HepG2 (cell line): Measurements from ENCODE around the gene MAP3K3. TPM values are rescaled to one million over a fixed set of nuclear protein-coding genes. Genes with fewer than 3 reads are reported as not detected.

Experiments used
- AGO1 ChIP-seq: fragments of 200-400 bp; formaldehyde crosslinking; IDR thresholded peaks from 2 replicates; pipeline ENCODE4 v1.6.1; 2017; ENCODE audit warnings: mild to moderate bottlenecking, low read depth, low read length, moderate library complexity; ENCODE audit not compliant: poor library complexity, severe bottlenecking
- AHR ChIP-seq: IDR thresholded peaks from 2 replicates; pipeline ENCODE4 v1.6.1; 2018; ENCODE audit warnings: missing genetic modification reagents, missing compliant biosample characterization
- ARHGAP35 ChIP-seq: sonication (generic); formaldehyde crosslinking; IDR thresholded peaks from 2 replicates; pipeline ENCODE4 v1.9.0; 2022; ENCODE audit warnings: mild to moderate bottlenecking, inconsistent platforms, moderate library complexity, missing genetic modification reagents, borderline replicate concordance
- ARNT ChIP-seq: fragments of 450-650 bp; IDR thresholded peaks from 2 replicates; pipeline ENCODE4 v1.6.1; 2017
- CBFB ChIP-seq: sonication (generic); formaldehyde crosslinking; IDR thresholded peaks from 2 replicates; pipeline ENCODE4 v1.4.0; 2020; ENCODE audit warnings: missing genetic modification reagents
- E2F2 ChIP-seq: sonication (generic); formaldehyde crosslinking; IDR thresholded peaks from 2 replicates; pipeline ENCODE4 v1.4.0; 2020; ENCODE audit warnings: missing genetic modification reagents, borderline replicate concordance
- GATAD2A ChIP-seq: IDR thresholded peaks from 2 replicates; pipeline ENCODE4 v1.6.1; 2016
- JDP2 ChIP-seq: sonication (generic); formaldehyde crosslinking; IDR thresholded peaks from 2 replicates; pipeline ENCODE4 v1.8.1; 2022; ENCODE audit warnings: missing genetic modification reagents, borderline replicate concordance
- MIER3 ChIP-seq: IDR thresholded peaks from 2 replicates; pipeline ENCODE4 v1.6.1; 2016; ENCODE audit warnings: missing compliant biosample characterization, borderline replicate concordance
- RBAK ChIP-seq: sonication (generic); formaldehyde crosslinking; IDR thresholded peaks from 2 replicates; pipeline ENCODE4 v1.5.1; 2020; ENCODE audit warnings: mild to moderate bottlenecking, missing genetic modification reagents
- SMYD3 ChIP-seq: sonication (generic); formaldehyde crosslinking; IDR thresholded peaks from 2 replicates; pipeline ENCODE4 v1.8.1; 2023; ENCODE audit warnings: mild to moderate bottlenecking, missing genetic modification reagents
- ZBTB49 ChIP-seq: sonication (generic); formaldehyde crosslinking; IDR thresholded peaks from 2 replicates; pipeline ENCODE4 v1.4.0; 2020; ENCODE audit warnings: missing genetic modification reagents, borderline replicate concordance
- ZFP90 ChIP-seq: sonication (generic); formaldehyde crosslinking; IDR thresholded peaks from 2 replicates; pipeline ENCODE4 v1.8.0; 2022; ENCODE audit warnings: missing genetic modification reagents, mild to moderate bottlenecking, inconsistent platforms, borderline replicate concordance
- ZKSCAN1 ChIP-seq: fragments of 150-350 bp; IDR thresholded peaks from 2 replicates; pipeline ENCODE4 v1.6.1; 2014; ENCODE audit warnings: low read length
- ZNF17 ChIP-seq: sonication (generic); formaldehyde crosslinking; IDR thresholded peaks from 2 replicates; pipeline ENCODE4 v1.5.0; 2020; ENCODE audit warnings: mild to moderate bottlenecking, missing genetic modification reagents
- ZNF512B ChIP-seq: sonication (generic); formaldehyde crosslinking; IDR thresholded peaks from 2 replicates; pipeline ENCODE4 v1.5.1; 2020; ENCODE audit warnings: missing genetic modification reagents, mild to moderate bottlenecking, borderline replicate concordance
- ZSCAN25 ChIP-seq: sonication (generic); formaldehyde crosslinking; IDR thresholded peaks from 2 replicates; pipeline ENCODE4 v1.8.0; 2022; ENCODE audit warnings: mild to moderate bottlenecking, missing genetic modification reagents
- polyA plus RNA-seq, 8 experiments: library from polyadenylated mRNA; depleted of rRNA in 3 of 8; stranded (reverse) in 7 of 8; unstranded in 1 of 8; fragments of >200 nt; fragmentation: Illumina TruSeq in 4 of 8; extraction: Trizol in 4 of 8; gene quantifications; 2 replicates each; pipeline versions ENCODE4 v1.2.1 to v1.2.3, GENCODE V29; 2011 to 2016; ENCODE audit warnings: low read depth in 4 of 8, missing spikeins in 1 of 8, mixed read lengths in 1 of 8; ENCODE audit not compliant: insufficient read depth in 1 of 8
- total RNA-seq, 5 experiments: library from RNA; depleted of rRNA; stranded (reverse); fragments of >200 nt; fragmentation: Illumina TruSeq; extraction: Trizol; gene quantifications; 2 replicates each; pipeline ENCODE4 v1.2.3, GENCODE V29; 2016; ENCODE audit warnings: low read depth in 1 of 5
- TF ChIP-seq, protein P1 (sequence below): sonication (generic); formaldehyde crosslinking; IDR thresholded peaks from 2 replicates; pipeline ENCODE4 v1.4.0; 2020; ENCODE audit warnings: missing genetic modification reagents, borderline replicate concordance

Gene MAP3K3
- total and polyA plus RNA-seq, 2 of the 13 experiments (the other 11 are each of a cell fraction or from before 2014, with no cell fraction given) = 17.7 to 21.8 TPM

- TF ChIP-seq ZNF512B (CRISPR knock-in tag) (no peak), GATAD2A (CRISPR knock-in tag) (no peak), MIER3 (CRISPR knock-in tag) (no peak), ZNF17 (CRISPR knock-in tag) (no peak), AGO1 (no peak), ARNT (no peak), ARHGAP35 (no peak), RBAK (CRISPR knock-in tag) (no peak), ZBTB49 (CRISPR knock-in tag) (no peak), JDP2 (CRISPR knock-in tag) (no peak), E2F2 (no peak), ZSCAN25 (peak; percentile 99), SMYD3 (CRISPR knock-in tag) (no peak), ZKSCAN1 (no peak), AHR (CRISPR knock-in tag) (no peak), CBFB (no peak), ZFP90 (CRISPR knock-in tag) (no peak)
- TF ChIP-seq, protein P1, sequence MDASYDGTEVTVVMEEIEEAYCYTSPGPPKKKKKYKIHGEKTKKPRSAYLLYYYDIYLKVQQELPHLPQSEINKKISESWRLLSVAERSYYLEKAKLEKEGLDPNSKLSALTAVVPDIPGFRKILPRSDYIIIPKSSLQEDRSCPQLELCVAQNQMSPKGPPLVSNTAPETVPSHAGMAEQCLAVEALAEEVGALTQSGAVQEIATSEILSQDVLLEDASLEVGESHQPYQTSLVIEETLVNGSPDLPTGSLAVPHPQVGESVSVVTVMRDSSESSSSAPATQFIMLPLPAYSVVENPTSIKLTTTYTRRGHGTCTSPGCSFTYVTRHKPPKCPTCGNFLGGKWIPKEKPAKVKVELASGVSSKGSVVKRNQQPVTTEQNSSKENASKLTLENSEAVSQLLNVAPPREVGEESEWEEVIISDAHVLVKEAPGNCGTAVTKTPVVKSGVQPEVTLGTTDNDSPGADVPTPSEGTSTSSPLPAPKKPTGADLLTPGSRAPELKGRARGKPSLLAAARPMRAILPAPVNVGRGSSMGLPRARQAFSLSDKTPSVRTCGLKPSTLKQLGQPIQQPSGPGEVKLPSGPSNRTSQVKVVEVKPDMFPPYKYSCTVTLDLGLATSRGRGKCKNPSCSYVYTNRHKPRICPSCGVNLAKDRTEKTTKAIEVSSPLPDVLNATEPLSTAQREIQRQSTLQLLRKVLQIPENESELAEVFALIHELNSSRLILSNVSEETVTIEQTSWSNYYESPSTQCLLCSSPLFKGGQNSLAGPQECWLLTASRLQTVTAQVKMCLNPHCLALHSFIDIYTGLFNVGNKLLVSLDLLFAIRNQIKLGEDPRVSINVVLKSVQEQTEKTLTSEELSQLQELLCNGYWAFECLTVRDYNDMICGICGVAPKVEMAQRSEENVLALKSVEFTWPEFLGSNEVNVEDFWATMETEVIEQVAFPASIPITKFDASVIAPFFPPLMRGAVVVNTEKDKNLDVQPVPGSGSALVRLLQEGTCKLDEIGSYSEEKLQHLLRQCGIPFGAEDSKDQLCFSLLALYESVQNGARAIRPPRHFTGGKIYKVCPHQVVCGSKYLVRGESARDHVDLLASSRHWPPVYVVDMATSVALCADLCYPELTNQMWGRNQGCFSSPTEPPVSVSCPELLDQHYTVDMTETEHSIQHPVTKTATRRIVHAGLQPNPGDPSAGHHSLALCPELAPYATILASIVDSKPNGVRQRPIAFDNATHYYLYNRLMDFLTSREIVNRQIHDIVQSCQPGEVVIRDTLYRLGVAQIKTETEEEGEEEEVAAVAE (CRISPR knock-in tag) = 0 out of 2 replicates have a peak, but pooled peaks have one; percentile 29
Observed at GRCh38 chr17:63622574-63623390, 565 bp downstream of the MAP3K3 start (continued).
